ENCODE measurements around the gene HSD3B2. TPM values are rescaled to one million over a fixed set of nuclear protein-coding genes. Genes with fewer than 3 reads are reported as not detected.

Gene HSD3B2
- total and polyA plus RNA-seq, 2 experiments from 2014 or later, result not detected

DNA sequence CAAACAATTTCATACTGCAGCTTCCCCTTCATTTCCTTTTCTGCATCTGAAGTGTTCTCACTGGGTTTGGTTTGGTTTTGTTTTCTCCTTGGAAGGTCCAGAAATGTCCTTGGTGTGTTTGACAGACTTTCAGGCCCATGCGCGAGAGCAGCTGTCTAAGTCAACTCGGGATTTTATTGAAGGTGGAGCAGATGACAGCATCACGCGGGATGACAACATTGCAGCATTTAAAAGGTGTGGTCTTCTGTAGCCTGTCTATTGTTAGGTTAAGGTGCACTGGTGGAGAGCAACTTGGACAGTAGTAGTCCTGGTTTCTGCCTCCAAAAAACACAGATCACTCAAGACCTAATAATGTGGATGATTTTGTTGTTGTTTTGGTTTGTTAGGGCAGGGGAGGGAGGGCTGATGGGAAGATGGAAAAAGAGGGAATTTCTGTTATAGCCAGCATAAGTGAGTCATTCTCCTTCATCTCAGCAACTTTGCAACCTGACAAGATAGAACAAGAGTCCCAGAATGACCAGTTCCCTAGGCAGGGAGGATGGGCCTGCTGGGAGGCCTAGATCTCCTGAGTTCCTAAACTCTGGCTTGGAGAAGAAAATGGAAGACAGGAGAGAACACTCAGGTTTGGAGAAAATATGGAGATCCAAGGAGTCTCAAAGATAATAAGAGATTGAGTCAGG is 33.8 kb upstream of the HSD3B2 start (continued):
- TF ChIP-seq, protein P1, sequence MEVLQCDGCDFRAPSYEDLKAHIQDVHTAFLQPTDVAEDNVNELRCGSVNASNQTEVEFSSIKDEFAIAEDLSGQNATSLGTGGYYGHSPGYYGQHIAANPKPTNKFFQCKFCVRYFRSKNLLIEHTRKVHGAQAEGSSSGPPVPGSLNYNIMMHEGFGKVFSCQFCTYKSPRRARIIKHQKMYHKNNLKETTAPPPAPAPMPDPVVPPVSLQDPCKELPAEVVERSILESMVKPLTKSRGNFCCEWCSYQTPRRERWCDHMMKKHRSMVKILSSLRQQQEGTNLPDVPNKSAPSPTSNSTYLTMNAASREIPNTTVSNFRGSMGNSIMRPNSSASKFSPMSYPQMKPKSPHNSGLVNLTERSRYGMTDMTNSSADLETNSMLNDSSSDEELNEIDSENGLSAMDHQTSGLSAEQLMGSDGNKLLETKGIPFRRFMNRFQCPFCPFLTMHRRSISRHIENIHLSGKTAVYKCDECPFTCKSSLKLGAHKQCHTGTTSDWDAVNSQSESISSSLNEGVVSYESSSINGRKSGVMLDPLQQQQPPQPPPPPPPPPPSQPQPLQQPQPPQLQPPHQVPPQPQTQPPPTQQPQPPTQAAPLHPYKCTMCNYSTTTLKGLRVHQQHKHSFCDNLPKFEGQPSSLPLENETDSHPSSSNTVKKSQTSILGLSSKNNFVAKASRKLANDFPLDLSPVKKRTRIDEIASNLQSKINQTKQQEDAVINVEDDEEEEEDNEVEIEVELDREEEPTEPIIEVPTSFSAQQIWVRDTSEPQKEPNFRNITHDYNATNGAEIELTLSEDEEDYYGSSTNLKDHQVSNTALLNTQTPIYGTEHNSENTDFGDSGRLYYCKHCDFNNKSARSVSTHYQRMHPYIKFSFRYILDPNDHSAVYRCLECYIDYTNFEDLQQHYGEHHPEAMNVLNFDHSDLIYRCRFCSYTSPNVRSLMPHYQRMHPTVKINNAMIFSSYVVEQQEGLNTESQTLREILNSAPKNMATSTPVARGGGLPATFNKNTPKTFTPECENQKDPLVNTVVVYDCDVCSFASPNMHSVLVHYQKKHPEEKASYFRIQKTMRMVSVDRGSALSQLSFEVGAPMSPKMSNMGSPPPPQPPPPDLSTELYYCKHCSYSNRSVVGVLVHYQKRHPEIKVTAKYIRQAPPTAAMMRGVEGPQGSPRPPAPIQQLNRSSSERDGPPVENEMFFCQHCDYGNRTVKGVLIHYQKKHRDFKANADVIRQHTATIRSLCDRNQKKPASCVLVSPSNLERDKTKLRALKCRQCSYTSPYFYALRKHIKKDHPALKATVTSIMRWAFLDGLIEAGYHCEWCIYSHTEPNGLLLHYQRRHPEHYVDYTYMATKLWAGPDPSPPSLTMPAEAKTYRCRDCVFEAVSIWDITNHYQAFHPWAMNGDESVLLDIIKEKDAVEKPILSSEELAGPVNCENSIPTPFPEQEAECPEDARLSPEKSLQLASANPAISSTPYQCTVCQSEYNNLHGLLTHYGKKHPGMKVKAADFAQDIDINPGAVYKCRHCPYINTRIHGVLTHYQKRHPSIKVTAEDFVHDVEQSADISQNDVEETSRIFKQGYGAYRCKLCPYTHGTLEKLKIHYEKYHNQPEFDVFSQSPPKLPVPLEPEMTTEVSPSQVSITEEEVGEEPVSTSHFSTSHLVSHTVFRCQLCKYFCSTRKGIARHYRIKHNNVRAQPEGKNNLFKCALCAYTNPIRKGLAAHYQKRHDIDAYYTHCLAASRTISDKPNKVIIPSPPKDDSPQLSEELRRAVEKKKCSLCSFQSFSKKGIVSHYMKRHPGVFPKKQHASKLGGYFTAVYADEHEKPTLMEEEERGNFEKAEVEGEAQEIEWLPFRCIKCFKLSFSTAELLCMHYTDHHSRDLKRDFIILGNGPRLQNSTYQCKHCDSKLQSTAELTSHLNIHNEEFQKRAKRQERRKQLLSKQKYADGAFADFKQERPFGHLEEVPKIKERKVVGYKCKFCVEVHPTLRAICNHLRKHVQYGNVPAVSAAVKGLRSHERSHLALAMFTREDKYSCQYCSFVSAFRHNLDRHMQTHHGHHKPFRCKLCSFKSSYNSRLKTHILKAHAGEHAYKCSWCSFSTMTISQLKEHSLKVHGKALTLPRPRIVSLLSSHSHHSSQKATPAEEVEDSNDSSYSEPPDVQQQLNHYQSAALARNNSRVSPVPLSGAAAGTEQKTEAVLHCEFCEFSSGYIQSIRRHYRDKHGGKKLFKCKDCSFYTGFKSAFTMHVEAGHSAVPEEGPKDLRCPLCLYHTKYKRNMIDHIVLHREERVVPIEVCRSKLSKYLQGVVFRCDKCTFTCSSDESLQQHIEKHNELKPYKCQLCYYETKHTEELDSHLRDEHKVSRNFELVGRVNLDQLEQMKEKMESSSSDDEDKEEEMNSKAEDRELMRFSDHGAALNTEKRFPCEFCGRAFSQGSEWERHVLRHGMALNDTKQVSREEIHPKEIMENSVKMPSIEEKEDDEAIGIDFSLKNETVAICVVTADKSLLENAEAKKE (CRISPR knock-in tag; IDR thresholded peaks at IDR 0.05), result no peak
- TF ChIP-seq, protein P2, sequence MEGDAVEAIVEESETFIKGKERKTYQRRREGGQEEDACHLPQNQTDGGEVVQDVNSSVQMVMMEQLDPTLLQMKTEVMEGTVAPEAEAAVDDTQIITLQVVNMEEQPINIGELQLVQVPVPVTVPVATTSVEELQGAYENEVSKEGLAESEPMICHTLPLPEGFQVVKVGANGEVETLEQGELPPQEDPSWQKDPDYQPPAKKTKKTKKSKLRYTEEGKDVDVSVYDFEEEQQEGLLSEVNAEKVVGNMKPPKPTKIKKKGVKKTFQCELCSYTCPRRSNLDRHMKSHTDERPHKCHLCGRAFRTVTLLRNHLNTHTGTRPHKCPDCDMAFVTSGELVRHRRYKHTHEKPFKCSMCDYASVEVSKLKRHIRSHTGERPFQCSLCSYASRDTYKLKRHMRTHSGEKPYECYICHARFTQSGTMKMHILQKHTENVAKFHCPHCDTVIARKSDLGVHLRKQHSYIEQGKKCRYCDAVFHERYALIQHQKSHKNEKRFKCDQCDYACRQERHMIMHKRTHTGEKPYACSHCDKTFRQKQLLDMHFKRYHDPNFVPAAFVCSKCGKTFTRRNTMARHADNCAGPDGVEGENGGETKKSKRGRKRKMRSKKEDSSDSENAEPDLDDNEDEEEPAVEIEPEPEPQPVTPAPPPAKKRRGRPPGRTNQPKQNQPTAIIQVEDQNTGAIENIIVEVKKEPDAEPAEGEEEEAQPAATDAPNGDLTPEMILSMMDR (conservative IDR thresholded peaks at IDR 0.05; ENCODE audit: low read depth in 2 of 2), result no peak
- TF ChIP-seq, protein P3, sequence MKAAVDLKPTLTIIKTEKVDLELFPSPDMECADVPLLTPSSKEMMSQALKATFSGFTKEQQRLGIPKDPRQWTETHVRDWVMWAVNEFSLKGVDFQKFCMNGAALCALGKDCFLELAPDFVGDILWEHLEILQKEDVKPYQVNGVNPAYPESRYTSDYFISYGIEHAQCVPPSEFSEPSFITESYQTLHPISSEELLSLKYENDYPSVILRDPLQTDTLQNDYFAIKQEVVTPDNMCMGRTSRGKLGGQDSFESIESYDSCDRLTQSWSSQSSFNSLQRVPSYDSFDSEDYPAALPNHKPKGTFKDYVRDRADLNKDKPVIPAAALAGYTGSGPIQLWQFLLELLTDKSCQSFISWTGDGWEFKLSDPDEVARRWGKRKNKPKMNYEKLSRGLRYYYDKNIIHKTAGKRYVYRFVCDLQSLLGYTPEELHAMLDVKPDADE (IDR thresholded peaks at IDR 0.05), result no peak

DNA sequence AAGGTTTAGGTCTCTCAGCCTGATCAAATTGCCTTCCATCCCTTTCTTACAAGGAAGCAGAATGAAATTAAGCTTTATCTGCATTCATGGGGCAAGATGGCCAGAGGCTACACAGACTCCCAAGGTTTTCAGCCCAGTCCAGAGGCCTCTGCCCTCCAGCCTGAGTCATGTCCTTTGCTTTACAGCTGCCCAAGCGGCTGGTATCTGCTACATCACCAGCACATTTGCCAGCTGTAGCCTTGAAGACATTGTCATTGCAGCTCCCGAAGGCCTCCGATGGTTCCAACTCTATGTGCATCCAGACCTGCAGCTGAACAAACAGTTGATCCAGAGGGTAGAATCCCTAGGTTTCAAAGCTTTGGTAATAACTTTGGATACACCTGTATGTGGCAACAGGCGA is 30.4 kb upstream of the HSD3B2 start:
- Histone ChIP-seq H4K20me1 (replicated peaks; ENCODE audit: insufficient read depth) (no peaks in the 10 kb centered on the region), H3K79me2 (replicated peaks; ENCODE audit: insufficient read depth) (no peaks in the 10 kb centered on the region), H2AFZ (no peak overlapping the region), H3K4me2 (no peak overlapping the region), H3K27ac (ENCODE audit: low read depth) (no peak overlapping the region), H3K4me3 (no peak overlapping the region), H3K4me1 (ENCODE audit: insufficient read depth) (peaks cover 7% of the 10 kb centered on the region), H3K36me3 (ENCODE audit: insufficient read depth) (no peaks in the 10 kb centered on the region), H3K27me3 (ENCODE audit: insufficient read depth) (no peaks in the 10 kb centered on the region), H3F3A (replicated peaks; ENCODE audit: low read depth) (no peaks in the 10 kb centered on the region), H3K9me2 (ENCODE audit: insufficient read depth) (peaks cover 19% of the 10 kb centered on the region)
- ATAC-seq (no peak), DNase-seq (ENCODE audit: low spot score) (no peak)
- Mint-ChIP-seq H3K9me3 (no peaks in the 10 kb centered on the region), H3K27me3 (ENCODE audit: insufficient read depth, low read depth, poor library complexity) (peaks cover 5% of the 10 kb centered on the region), H3K27ac (no peak overlapping the region), H3K36me3 (ENCODE audit: low read depth) (no peaks in the 10 kb centered on the region), H3K4me3 (no peak overlapping the region), H3K4me1 (peaks cover 12% of the 10 kb centered on the region)
- TF ChIP-seq, protein P1 (CRISPR knock-in tag; IDR thresholded peaks at IDR 0.05), result no peak
- TF ChIP-seq NANOG (IDR thresholded peaks at IDR 0.05; ENCODE audit: borderline replicate concordance), result no peak
